HG03039 (cell line): ENCODE results near the gene AGRN.
"Not testable (repeated sequence)": the region's sequence is repeated elsewhere in the genome, so short reads cannot be mapped to it uniquely, and the experiment has no call there.

Experiments
- ATAC-seq: cut with Tn5 transposase; IDR thresholded peaks from one replicate; pipeline ENCODE4 v1.9.1; 2021; ENCODE audit warnings: mild to moderate bottlenecking, moderate library complexity; ENCODE audit not compliant: unreplicated experiment

Gene AGRN

GRCh38 chr1:1018321-1018685, 1.6 kb upstream of the AGRN start:
- not testable (repeated sequence) for ATAC-seq

DNA sequence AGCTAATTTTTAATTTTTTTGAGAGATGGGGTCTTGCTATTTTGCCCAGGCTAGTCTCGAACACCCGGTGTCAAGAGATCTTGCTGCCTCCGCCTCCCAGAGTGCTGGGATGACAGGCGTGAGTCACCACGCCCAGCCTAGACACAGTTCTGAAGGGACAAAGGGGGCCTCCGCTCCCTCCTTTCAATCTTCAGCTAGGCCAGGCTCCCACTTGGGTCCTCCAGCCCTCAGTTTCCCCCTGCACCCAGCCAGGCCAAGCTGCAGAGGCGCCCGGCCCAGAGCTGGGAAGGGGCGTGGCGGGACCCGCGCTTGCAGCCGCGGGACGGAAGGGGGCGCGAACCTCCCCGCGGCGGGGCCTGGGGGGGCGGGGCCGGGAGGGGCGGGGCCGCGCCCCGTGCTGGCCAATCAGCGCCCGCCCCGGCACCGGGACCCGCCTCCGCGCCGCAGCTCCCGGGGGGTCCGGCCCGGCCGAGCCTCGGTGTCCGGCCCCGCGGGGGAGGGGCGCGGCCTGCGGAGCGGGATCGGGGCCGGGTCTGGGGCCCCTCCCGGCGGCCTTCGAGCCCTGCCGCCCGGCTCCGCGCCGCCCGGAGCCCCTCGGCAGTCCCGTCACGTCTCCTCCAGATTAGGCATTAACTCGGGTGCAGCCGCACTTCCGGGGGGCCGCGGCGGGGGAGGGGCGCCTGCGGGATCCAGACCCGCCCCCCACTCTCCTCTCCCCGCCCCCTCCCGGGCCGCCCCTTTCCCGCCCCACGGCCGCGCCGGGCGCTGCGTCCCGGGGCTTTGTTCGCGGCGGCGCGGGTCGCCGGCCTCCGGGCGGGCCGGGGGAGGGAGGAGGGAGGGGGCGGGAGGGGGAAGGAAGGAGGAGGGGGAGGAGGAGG, 559 bp upstream of the AGRN start:
- peak; percentile 59 for ATAC-seq

GRCh38 chr1:1020415-1021009, 592 bp downstream of the AGRN start:
- peak; percentile 13 for ATAC-seq

DNA sequence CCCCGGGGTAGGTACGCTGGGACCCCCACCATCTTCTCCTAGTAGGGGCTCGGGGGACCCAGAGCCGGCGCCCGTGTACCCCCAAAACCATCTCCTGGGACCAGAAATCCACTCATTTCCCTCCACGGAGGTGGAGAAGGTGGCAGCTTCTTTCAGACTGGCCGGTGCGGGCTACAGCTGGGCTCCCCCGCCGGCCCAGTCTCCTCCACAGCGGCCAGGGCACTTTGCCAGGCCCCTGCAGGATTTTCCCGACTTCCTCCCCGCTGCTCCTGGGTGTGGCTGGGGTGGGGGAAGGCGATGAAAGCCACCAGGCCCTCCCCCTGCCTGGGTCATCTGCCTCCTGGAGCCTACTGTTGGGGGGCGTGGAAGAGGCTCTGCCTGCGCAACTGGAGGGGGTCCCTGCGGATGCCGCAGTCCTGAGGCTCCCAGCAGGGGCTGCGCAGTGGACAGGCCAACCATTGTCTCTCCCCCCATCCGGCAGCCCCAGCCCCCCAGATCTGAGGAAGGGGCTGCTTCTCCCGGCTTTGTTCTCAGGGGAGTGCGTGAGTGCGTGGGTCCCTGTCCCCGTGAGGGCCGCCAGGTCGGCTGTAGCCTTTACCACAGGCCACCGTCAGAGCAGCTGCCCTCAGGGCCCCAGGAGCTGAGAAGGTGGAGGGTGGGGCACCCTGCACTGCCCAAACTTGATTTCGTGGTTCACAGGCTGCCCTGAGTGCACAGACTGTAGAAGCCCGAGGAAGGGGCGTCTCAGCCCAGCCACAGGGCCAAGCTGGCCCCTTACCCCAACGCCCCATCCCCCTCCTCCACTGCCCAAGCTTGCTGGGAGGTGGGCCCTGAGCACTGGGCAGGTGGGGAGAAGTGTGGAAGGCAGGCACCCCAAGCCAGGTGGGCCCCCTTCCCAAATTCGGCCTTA, 1.3 kb downstream of the AGRN start:
- ATAC-seq = no peak

GRCh38 chr1:1021920-1022259, 2.0 kb downstream of the AGRN start:
- no peak for ATAC-seq

GRCh38 chr1:1022302-1023009, 2.5 kb downstream of the AGRN start:
- no peak for ATAC-seq

DNA sequence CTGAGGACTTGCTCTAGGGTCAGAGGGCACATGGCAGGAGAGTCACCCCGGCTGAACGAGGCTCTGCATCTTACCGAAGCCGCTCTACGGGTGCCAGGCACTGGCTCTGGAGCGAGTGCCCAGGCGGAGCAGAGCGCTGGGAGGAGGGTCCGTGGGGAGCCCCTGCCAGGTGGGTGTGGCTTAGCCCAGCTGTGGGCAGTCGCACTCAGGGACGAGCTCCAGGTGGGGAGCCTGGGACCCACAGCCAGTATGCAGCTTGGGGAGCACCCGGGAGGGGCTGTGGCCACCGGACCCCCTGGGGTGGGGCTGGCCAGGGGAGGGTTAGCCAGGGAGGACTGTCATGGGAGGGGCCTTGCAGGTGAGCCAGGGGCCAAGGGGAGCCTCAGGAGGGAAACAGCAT, 3.8 kb downstream of the AGRN start:
- ATAC-seq = no peak

GRCh38 chr1:1024149-1024770, 4.3 kb downstream of the AGRN start:
- ATAC-seq = no peak

DNA sequence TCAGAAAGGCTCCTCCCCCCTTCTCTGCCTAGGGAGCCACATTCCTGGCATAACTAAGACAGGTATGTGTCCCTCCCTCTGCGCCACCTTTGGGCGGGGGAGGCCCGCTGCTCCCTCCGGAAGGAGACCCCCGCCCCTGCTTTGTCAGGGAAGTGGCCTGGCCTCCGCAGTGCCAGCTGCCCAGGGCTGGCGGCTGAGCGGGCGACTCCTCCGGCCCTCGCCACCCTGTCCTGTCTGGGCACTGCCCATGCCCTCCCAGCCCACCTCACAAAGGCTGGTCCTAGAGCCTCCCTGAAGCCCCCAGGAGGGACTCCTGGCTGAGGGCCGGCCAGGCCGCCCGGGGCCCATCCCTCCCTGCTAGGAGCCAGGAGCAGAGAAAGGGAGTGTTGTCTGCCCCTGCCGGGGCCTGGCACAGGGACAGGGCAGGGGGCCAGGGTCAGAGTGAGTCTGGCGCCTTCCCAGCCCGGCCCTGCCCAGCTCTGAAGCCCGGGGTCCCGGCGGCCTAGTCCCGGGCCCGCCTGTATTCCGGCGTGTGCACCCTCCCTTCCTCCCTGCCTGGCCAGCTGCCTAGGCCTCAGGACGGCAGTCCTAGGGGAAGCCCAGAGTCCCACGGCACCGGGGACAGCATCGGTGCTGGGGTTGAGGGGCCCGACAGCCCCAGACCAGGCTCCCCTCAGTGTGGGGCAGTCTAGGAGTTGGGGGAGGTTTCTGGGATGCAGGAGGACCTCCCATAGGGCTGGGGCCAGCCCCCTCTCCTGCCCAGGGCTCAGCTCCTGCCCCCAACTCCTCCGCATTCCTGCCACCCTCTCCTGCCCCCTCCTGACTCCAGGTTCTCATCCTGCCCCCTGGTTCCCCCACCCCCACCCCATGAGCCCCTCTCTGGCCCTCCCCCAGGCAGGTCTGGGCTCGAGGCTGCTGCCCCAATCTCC, 5.1 kb downstream of the AGRN start:
- ATAC-seq = no peak

- no peak for ATAC-seq
Measured at GRCh38 chr1:1025730-1026129, 5.8 kb downstream of the AGRN start.

DNA sequence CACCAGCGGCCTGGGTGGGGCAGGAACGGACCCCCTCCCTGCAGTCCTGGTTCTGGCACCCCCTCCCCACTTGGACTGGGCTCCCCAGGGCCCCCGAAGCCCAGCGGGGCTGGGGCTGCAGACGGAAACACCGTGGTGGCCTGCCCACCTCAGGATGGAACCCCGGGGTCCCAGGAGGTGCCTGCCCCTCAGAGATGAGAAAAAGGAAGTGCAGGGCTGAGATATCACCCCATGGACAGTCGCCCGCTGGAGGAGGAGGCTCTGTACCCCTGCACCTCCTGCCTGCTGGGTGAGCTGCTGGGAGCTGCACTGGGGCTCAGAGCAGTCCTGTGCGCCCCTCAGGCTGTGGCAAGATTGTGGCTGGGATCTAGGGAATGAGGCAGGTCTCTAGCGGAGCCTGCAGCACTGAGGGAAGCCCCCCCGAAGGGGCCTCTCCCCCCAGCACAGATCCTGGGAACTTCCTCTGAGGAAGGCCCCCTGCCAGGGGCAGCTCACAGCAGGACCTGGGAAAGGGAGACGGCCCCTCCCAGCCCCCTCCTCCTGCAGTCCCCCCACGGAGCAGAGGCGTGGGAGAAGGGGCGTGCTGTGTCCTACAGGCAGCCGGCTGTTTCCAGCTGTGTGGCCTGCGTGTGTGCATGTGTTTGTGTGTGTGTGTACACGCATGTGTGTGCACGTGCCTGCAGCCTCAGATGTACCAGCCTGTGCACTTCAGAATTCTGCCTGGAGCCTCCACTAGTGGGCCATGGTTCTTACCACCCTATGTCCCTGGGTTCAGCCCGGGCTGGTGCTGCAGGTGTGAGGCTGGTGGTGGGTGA, 6.9 kb downstream of the AGRN start:
- no peak for ATAC-seq

DNA sequence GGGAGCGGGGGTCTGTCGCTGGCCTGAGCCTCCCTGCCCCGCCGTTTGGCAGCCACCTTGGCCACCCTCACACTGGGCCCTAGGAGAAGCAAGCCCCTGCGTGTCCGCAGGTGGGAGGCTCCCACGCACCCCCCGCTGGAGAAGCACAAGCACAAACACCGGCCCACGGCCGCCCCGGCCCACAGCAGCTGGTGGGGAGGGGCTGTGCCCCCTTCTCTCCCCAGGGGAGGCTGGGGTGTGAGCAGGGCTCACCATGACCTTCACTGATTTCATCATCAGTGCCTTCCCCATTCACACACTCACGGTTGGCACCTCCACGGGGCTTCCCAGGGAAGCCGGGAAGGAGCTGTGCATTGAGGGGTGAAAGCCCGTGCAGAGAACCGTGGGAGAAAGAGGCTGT, 7.9 kb downstream of the AGRN start:
- ATAC-seq = no peak

GRCh38 chr1:1030867-1031658, 11.1 kb downstream of the AGRN start:
- ATAC-seq = not testable (repeated sequence)

DNA sequence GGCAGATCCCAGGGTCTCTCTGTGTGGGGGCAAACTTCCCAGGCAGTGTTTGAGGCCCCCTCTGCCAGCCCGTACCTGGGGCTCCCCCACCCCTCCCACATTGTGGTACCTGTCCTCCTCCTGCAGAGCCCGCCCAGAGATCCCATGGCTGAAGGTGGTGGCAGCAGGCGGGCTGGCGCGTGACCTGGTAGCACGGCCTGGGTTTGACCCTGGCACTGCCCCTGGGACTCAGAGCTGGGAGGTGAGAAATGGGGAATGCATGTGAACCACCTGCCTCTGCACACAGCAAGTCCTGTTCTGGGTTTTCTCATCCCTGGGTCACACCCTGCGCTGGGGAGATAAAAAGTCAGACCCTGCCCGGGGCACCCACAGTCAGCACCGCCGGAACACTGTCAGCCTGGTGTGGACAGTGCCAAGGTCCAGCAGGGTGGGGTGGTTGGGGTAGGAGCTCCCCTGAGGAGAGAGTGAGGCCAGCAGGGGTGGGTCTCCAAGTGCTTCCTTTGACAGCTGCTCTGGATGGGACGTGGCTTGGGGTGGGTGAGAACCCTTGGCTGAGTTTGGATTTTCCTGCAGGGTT, 11.8 kb downstream of the AGRN start:
- no peak for ATAC-seq

- no peak for ATAC-seq
Measured at GRCh38 chr1:1032424-1032823, 12.5 kb downstream of the AGRN start.

DNA sequence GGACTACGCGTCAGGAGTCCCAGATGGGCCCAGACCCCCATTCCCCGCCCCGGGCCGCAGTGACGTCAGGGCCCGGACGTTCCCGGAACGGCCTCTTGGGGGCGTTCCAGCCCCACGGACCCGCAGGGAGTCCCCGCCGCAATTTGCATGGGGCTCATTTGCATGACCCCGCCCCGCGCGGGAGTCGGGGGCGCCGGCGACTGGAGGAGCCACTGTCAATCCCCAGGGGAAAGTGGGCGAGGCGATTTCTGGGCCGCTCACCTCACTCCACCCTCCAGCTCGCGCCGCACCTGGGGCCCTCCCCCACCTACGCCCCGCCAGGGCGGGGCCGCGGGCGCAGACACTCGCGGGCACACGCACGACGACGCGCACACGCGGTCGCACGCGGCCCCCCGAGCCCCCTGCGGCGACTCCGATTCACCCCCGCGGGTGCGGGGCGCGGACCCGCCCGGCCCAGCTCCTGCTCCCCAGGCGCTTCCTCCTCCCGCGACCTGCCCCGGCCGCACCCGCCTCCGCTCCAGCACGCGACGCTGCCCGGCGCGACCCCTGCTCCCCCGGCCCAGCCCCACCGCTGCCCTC, 13.2 kb downstream of the AGRN start:
- peak; percentile 68 for ATAC-seq
